OCI-LY1 (cell line): ENCODE data around the gene LAMB2.

Experiments
- H2AFZ ChIP-seq: fragments of 200-600 bp; sonication (generic), shearing (Covaris generic); 2 replicates; pipeline ENCODE4 v1.6.0; 2014; ENCODE audit warnings: antibody characterized with exemption, mild to moderate bottlenecking, low read length
- H3F3A ChIP-seq: fragments of 200-600 bp; sonication (generic), shearing (Covaris generic); 2 replicates; pipeline ENCODE4 v1.6.0; 2014; ENCODE audit warnings: mild to moderate bottlenecking, antibody characterized with exemption, low read length, moderate library complexity; ENCODE audit not compliant: insufficient read depth
- H3K27ac ChIP-seq: fragments of 200-600 bp; sonication (generic); 2 replicates; pipeline ENCODE4 v1.5.1; 2014; ENCODE audit warnings: low read length, mixed run types, mild to moderate bottlenecking, low read depth; ENCODE audit not compliant: poor library complexity, severe bottlenecking
- H3K27me3 ChIP-seq: fragments of 200-600 bp; sonication (generic); 2 replicates; pipeline ENCODE4 v1.6.0; 2014; ENCODE audit warnings: antibody characterized with exemption, mild to moderate bottlenecking, low read length, moderate library complexity; ENCODE audit not compliant: insufficient read depth
- H3K36me3 ChIP-seq: fragments of 200-600 bp; sonication (generic); 2 replicates; pipeline ENCODE4 v1.6.1; 2014; ENCODE audit warnings: mild to moderate bottlenecking, antibody characterized with exemption, low read length, moderate library complexity, mixed read lengths; ENCODE audit not compliant: insufficient read depth
- H3K4me1 ChIP-seq: fragments of 200-600 bp; sonication (generic); 2 replicates; pipeline ENCODE4 v1.5.1; 2014; ENCODE audit warnings: mild to moderate bottlenecking, low read length, moderate library complexity; ENCODE audit not compliant: insufficient read depth, severe bottlenecking
- H3K4me2 ChIP-seq: fragments of 200-600 bp; sonication (generic), shearing (Covaris generic); 2 replicates; pipeline ENCODE4 v1.6.1; 2014; ENCODE audit warnings: low read length
- H3K4me3 ChIP-seq: fragments of 200-600 bp; sonication (generic); 2 replicates; pipeline ENCODE4 v1.5.1; 2014; ENCODE audit warnings: low read length, low read depth, mild to moderate bottlenecking, mixed read lengths; ENCODE audit not compliant: poor library complexity, severe bottlenecking
- H3K79me2 ChIP-seq: fragments of 200-600 bp; shearing (Covaris generic); 2 replicates; pipeline ENCODE4 v1.6.1; 2016; ENCODE audit warnings: mixed run types, low read length, mixed read lengths; ENCODE audit not compliant: insufficient read depth
- H3K9ac ChIP-seq: fragments of 200-600 bp; sonication (generic), shearing (Covaris generic); 2 replicates; pipeline ENCODE4 v1.6.1; 2014; ENCODE audit warnings: mild to moderate bottlenecking, low read length, mixed read lengths
- H3K9me2 ChIP-seq: fragments of 200-600 bp; sonication (generic), shearing (Covaris generic); 2 replicates; pipeline ENCODE4 v1.6.1; 2014; ENCODE audit warnings: low read depth, mild to moderate bottlenecking, low read length, mixed read lengths
- H3K9me3 ChIP-seq: fragments of 200-600 bp; shearing (Covaris generic); 2 replicates; pipeline ENCODE4 v1.6.1; 2014; ENCODE audit warnings: low read length, mixed read lengths
- H4K20me1 ChIP-seq: fragments of 200-600 bp; sonication (generic), shearing (Covaris generic); 2 replicates; pipeline ENCODE4 v1.6.0; 2016; ENCODE audit warnings: mild to moderate bottlenecking, low read length; ENCODE audit not compliant: insufficient read depth
- EZH2 ChIP-seq: fragments of 200-600 bp; sonication (generic), shearing (Covaris generic); IDR thresholded peaks from 2 replicates; pipeline ENCODE4 v1.8.0; 2017; ENCODE audit warnings: borderline replicate concordance, mixed run types, mild to moderate bottlenecking, antibody characterized with exemption, low read length, moderate library complexity, mixed read lengths
- TF ChIP-seq, protein P1 (sequence below): fragments of 200-600 bp; sonication (generic), shearing (Covaris generic); IDR thresholded peaks from 2 replicates; pipeline ENCODE4 v1.5.1; 2017; ENCODE audit warnings: mild to moderate bottlenecking, antibody characterized with exemption, low read length, moderate library complexity, mixed read lengths

Gene LAMB2

DNA sequence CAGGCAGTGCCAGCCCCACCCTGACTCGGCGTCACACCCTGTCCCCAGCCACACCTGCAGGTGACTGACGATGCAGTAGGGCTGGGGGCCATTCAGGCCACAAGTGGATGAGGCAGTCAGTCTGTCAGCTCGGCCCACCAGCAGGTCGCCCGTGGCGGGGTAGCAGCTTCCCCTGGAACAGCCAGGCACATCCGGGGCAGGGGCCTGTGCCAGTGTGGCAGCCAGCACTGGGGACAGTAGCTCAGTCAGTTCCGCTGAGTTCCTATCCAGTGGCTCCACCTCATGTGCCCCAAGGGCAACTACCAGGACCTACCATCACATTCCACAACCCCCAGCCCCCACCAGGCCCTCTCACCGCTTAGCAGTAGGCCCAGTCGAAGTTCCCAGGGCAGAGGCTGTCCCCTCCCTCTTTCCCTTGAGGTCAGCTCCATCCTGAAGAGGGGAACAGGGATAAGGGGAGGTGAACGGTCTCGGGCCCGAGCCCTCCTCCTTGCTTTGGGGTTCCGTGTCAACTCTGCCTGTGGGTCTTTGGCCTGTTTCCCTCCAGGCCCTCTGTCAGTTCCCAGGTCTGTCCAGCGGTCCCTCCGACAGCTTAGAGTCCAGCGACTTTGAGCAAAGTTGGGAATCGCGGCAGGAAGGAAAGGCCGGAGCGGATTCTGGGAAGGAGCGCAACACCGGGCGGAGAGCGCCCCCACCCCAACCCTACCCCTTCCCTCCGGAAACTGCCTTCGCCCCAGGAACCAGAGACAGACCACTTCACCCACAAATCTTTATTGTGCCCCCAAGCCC lies at the start of gene LAMB2:
Gene LAMB2, minus strand, starts transcription at position 614 of the 789 bp plus-strand sequence. Its CDS starts 183 bp downstream, at position 431.
- no peak within 1 kb of the TSS for H2AFZ ChIP-seq

DNA sequence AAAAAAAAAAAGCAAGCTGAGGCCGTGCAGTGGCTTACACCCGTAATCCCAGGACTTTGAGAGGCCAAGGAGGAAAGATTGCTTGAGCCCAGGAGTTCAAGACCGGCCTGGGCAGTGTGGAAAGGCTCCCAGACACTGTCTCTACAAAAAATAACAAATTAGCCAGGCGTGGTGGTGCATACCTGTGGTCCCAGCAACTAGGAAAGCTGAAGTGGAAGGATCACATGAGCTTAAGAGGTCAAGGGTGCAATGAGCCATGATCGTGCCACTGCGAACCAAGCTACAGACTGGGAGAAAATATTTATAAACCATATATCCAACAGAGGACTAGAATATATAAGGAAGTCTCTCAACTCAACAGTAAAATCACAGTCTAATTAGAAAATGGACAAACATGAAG lies 48.5 kb upstream of the LAMB2 start:
- H3K9me2 ChIP-seq, result no peaks in the 10 kb centered on the region
- H4K20me1 ChIP-seq, result no peaks in the 10 kb centered on the region
- H3K9me3 ChIP-seq, result no peaks in the 10 kb centered on the region
- TF ChIP-seq, protein P1, sequence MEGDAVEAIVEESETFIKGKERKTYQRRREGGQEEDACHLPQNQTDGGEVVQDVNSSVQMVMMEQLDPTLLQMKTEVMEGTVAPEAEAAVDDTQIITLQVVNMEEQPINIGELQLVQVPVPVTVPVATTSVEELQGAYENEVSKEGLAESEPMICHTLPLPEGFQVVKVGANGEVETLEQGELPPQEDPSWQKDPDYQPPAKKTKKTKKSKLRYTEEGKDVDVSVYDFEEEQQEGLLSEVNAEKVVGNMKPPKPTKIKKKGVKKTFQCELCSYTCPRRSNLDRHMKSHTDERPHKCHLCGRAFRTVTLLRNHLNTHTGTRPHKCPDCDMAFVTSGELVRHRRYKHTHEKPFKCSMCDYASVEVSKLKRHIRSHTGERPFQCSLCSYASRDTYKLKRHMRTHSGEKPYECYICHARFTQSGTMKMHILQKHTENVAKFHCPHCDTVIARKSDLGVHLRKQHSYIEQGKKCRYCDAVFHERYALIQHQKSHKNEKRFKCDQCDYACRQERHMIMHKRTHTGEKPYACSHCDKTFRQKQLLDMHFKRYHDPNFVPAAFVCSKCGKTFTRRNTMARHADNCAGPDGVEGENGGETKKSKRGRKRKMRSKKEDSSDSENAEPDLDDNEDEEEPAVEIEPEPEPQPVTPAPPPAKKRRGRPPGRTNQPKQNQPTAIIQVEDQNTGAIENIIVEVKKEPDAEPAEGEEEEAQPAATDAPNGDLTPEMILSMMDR, result no peak
- no peak for TF ChIP-seq EZH2
- no peak overlapping the region for H3K4me2 ChIP-seq
- H3K79me2 ChIP-seq, result no peaks in the 10 kb centered on the region
- no peaks in the 10 kb centered on the region for H3K36me3 ChIP-seq
- no peaks in the 10 kb centered on the region for H3F3A ChIP-seq
- H3K27me3 ChIP-seq, result no peaks in the 10 kb centered on the region; the same call in 1 of the 2 replicates
- H3K27ac ChIP-seq, result no peak overlapping the region
- H3K4me1 ChIP-seq, result no peaks in the 10 kb centered on the region
- no peak overlapping the region for H3K9ac ChIP-seq
- no peak overlapping the region for H3K4me3 ChIP-seq
- no peak overlapping the region for H2AFZ ChIP-seq

More for the DNA sequence above, at the start of gene LAMB2:
- Histone ChIP-seq H3K36me3 (no peaks in the 10 kb centered on the region), H3K9ac (no peak within 1 kb of the TSS), H3K4me3 (no peak within 1 kb of the TSS), H4K20me1 (no peaks in the 10 kb centered on the region), H3F3A (no peaks in the 10 kb centered on the region), H3K79me2 (no peaks in the 10 kb centered on the region), H3K9me2 (no peaks in the 10 kb centered on the region), H3K27ac (no peak within 1 kb of the TSS), H3K27me3 (peaks cover 4% of the 10 kb centered on the region; the same call in 1 of the 2 replicates), H3K4me1 (no peaks in the 10 kb centered on the region), H3K9me3 (no peaks in the 10 kb centered on the region), H3K4me2 (no peak within 1 kb of the TSS)
- TF ChIP-seq, protein P1, result no peak
- no peak for TF ChIP-seq EZH2

GRCh38 chr3:49180116-49180515 lies 47.3 kb upstream of the LAMB2 start:
- H4K20me1 ChIP-seq, result no peaks in the 10 kb centered on the region
- TF ChIP-seq EZH2, result no peak
- TF ChIP-seq, protein P1, result no peak
- H3F3A ChIP-seq, result no peaks in the 10 kb centered on the region
- no peak overlapping the region for H2AFZ ChIP-seq
- H3K79me2 ChIP-seq, result no peaks in the 10 kb centered on the region
- no peak overlapping the region for H3K27ac ChIP-seq
- H3K4me1 ChIP-seq, result no peaks in the 10 kb centered on the region
- H3K9me2 ChIP-seq, result no peaks in the 10 kb centered on the region
- no peak overlapping the region for H3K9ac ChIP-seq
- H3K9me3 ChIP-seq, result no peaks in the 10 kb centered on the region
- H3K27me3 ChIP-seq, result no peaks in the 10 kb centered on the region; the same call in 1 of the 2 replicates
- H3K36me3 ChIP-seq, result no peaks in the 10 kb centered on the region
- H3K4me3 ChIP-seq, result no peak overlapping the region
- no peak overlapping the region for H3K4me2 ChIP-seq
